Measurements from ENCODE around the gene SQSTM1. TPM values are rescaled to one million over a fixed set of nuclear protein-coding genes. Genes with fewer than 3 reads are reported as not detected.

SQSTM1 gene
- total RNA-seq, 1 experiment from 2014 or later: 78.5 TPM

DNA sequence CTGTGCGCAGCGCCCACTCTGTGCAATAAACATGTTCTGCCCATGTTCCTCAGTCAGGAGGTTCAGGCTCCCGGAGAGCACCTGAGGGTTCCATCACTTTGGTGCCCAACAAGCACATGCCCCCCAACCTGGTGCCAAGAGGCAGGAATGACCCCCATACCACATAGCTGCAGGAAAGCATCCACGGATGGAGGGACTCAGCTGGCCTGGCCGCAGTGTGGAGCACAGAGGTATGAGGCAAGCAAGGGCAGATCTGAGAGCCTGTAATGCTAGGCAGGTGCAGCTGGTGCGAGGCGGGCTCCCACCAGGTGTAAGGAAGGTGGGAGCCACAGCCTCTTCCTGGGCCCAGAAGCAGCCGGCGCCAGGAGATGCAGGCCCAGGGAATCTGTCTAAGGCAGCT, 42.2 kb downstream of the SQSTM1 start (continued):
- TF ChIP-seq, protein P1, sequence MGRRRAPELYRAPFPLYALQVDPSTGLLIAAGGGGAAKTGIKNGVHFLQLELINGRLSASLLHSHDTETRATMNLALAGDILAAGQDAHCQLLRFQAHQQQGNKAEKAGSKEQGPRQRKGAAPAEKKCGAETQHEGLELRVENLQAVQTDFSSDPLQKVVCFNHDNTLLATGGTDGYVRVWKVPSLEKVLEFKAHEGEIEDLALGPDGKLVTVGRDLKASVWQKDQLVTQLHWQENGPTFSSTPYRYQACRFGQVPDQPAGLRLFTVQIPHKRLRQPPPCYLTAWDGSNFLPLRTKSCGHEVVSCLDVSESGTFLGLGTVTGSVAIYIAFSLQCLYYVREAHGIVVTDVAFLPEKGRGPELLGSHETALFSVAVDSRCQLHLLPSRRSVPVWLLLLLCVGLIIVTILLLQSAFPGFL (CRISPR knock-in tag; IDR thresholded peaks at IDR 0.05; ENCODE audit: borderline replicate concordance): no peak
- TF ChIP-seq FOXJ3 (CRISPR knock-in tag; IDR thresholded peaks at IDR 0.05; ENCODE audit: borderline replicate concordance): no peak
- TF ChIP-seq JUN (CRISPR knock-in tag; IDR thresholded peaks at IDR 0.05): no peak

DNA sequence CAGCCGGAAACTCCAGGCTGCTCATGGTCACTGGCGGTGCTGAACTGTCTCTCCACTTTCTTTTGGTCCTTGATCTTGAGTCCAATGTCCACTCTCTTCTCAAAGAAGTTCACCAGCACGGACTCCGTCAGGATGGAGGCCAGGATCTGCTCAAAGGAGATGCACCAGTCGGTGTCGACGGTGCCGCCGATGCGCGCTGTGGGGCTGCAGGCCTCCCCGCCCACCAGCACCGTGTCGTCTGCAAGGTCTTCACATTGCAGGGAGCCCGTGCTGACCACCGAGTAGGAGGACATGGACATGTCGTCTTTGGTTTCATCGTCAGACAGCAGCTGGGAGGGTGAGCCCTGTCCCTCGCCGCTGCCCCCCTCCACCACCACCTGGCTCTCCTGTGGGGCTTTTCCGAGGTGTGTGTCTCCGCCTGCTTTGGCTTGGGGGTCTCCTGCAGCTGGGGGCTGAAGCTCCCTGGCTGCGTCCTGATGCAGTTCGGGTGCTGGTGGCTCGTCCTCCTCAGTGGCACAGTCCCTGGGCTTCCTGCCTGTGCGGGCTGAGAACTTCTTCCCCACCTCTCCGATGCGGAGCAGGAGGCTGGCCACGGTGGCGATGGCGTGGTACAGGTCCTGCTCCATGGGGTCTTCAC, 42.9 kb downstream of the SQSTM1 start:
- H3K27ac Mint-ChIP-seq: no peak overlapping the region
- peaks cover 13% of the 10 kb centered on the region for H3K4me1 Mint-ChIP-seq
- H3K27me3 Mint-ChIP-seq (ENCODE audit: low read depth): no peaks in the 10 kb centered on the region; the same call in 1 of the 2 replicates
- ATAC-seq: no peak
- peaks cover 7% of the 10 kb centered on the region for H3K9me3 Mint-ChIP-seq
- no peak for DNase-seq (ENCODE audit: low spot score)
- TF ChIP-seq, protein P2, sequence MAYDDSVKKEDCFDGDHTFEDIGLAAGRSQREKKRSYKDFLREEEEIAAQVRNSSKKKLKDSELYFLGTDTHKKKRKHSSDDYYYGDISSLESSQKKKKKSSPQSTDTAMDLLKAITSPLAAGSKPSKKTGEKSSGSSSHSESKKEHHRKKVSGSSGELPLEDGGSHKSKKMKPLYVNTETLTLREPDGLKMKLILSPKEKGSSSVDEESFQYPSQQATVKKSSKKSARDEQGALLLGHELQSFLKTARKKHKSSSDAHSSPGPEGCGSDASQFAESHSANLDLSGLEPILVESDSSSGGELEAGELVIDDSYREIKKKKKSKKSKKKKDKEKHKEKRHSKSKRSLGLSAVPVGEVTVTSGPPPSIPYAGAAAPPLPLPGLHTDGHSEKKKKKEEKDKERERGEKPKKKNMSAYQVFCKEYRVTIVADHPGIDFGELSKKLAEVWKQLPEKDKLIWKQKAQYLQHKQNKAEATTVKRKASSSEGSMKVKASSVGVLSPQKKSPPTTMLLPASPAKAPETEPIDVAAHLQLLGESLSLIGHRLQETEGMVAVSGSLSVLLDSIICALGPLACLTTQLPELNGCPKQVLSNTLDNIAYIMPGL (CRISPR knock-in tag; IDR thresholded peaks at IDR 0.05): no peak
- TF ChIP-seq ETV6 (CRISPR knock-in tag; IDR thresholded peaks at IDR 0.05) (no peak), ZNF232 (CRISPR knock-in tag; IDR thresholded peaks at IDR 0.05) (no peak), FOXK1 (CRISPR knock-in tag; IDR thresholded peaks at IDR 0.05) (no peak), ZNF396 (CRISPR knock-in tag; IDR thresholded peaks at IDR 0.05; ENCODE audit: borderline replicate concordance) (no peak), NFYB (CRISPR knock-in tag; conservative IDR thresholded peaks at IDR 0.05; ENCODE audit: low read depth) (no peak), NR3C1 (CRISPR knock-in tag; conservative IDR thresholded peaks at IDR 0.05; ENCODE audit: low read depth) (no peak), GTF2I (CRISPR knock-in tag; conservative IDR thresholded peaks at IDR 0.05) (no peak), ZNF219 (CRISPR knock-in tag; IDR thresholded peaks at IDR 0.05; ENCODE audit: borderline replicate concordance) (no peak)
- no peak overlapping the region for H3K4me3 Mint-ChIP-seq
- peaks cover 49% of the 10 kb centered on the region for H3K36me3 Mint-ChIP-seq
- POLR2A ChIA-PET: no interaction called here
- CTCF ChIA-PET: no interaction called here

DNA sequence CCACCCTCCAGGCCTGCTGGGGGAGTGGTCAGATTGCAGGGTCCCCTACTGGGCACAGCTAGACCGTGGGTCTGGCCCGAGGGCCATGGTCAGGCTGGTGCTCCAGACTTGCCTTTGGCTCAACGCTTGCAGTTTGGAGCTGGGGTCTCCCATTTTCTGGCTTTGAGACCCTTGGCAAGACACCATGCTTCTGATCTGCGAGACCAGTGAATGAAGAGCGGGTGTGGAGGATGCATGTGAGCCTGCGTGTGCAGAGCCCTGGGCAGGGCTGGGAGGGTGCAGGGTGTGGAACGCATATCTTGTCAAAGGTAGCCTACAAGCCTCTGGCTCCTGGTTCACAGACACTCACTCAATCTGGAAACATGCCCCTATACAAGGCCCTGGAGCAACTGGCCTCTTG, 44.0 kb downstream of the SQSTM1 start:
- H3K9me3 Mint-ChIP-seq: peaks cover 7% of the 10 kb centered on the region
- ATAC-seq (no peak), DNase-seq (ENCODE audit: low spot score) (no peak)
- ChIA-PET POLR2A (no interaction called here), CTCF (no interaction called here)
- peaks cover 49% of the 10 kb centered on the region for H3K36me3 Mint-ChIP-seq
- H3K4me3 Mint-ChIP-seq: no peak overlapping the region
- peaks cover 12% of the 10 kb centered on the region for H3K4me1 Mint-ChIP-seq
- no peak overlapping the region for H3K27ac Mint-ChIP-seq
- H3K27me3 Mint-ChIP-seq (ENCODE audit: low read depth): no peaks in the 10 kb centered on the region
- TF ChIP-seq KAT7 (CRISPR knock-in tag; IDR thresholded peaks at IDR 0.05; ENCODE audit: borderline replicate concordance) (no peak), PRRX2 (CRISPR knock-in tag; IDR thresholded peaks at IDR 0.05) (no peak), SP1 (CRISPR knock-in tag; conservative IDR thresholded peaks at IDR 0.05) (no peak), ZNF416 (CRISPR knock-in tag; IDR thresholded peaks at IDR 0.05) (no peak), ZNF232 (CRISPR knock-in tag; IDR thresholded peaks at IDR 0.05) (no peak), FOXK1 (CRISPR knock-in tag; IDR thresholded peaks at IDR 0.05) (no peak), JUN (CRISPR knock-in tag; IDR thresholded peaks at IDR 0.05) (no peak), NFATC4 (CRISPR knock-in tag; IDR thresholded peaks at IDR 0.05) (no peak), SOX15 (CRISPR knock-in tag; IDR thresholded peaks at IDR 0.05) (no peak), TEAD4 (CRISPR knock-in tag; IDR thresholded peaks at IDR 0.05) (no peak)
- TF ChIP-seq, protein P3, sequence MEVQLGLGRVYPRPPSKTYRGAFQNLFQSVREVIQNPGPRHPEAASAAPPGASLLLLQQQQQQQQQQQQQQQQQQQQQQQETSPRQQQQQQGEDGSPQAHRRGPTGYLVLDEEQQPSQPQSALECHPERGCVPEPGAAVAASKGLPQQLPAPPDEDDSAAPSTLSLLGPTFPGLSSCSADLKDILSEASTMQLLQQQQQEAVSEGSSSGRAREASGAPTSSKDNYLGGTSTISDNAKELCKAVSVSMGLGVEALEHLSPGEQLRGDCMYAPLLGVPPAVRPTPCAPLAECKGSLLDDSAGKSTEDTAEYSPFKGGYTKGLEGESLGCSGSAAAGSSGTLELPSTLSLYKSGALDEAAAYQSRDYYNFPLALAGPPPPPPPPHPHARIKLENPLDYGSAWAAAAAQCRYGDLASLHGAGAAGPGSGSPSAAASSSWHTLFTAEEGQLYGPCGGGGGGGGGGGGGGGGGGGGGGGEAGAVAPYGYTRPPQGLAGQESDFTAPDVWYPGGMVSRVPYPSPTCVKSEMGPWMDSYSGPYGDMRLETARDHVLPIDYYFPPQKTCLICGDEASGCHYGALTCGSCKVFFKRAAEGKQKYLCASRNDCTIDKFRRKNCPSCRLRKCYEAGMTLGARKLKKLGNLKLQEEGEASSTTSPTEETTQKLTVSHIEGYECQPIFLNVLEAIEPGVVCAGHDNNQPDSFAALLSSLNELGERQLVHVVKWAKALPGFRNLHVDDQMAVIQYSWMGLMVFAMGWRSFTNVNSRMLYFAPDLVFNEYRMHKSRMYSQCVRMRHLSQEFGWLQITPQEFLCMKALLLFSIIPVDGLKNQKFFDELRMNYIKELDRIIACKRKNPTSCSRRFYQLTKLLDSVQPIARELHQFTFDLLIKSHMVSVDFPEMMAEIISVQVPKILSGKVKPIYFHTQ (CRISPR knock-in tag; IDR thresholded peaks at IDR 0.05): no peak
- TF ChIP-seq, protein P1 (CRISPR knock-in tag; IDR thresholded peaks at IDR 0.05; ENCODE audit: borderline replicate concordance): no peak
- TF ChIP-seq, protein P4, sequence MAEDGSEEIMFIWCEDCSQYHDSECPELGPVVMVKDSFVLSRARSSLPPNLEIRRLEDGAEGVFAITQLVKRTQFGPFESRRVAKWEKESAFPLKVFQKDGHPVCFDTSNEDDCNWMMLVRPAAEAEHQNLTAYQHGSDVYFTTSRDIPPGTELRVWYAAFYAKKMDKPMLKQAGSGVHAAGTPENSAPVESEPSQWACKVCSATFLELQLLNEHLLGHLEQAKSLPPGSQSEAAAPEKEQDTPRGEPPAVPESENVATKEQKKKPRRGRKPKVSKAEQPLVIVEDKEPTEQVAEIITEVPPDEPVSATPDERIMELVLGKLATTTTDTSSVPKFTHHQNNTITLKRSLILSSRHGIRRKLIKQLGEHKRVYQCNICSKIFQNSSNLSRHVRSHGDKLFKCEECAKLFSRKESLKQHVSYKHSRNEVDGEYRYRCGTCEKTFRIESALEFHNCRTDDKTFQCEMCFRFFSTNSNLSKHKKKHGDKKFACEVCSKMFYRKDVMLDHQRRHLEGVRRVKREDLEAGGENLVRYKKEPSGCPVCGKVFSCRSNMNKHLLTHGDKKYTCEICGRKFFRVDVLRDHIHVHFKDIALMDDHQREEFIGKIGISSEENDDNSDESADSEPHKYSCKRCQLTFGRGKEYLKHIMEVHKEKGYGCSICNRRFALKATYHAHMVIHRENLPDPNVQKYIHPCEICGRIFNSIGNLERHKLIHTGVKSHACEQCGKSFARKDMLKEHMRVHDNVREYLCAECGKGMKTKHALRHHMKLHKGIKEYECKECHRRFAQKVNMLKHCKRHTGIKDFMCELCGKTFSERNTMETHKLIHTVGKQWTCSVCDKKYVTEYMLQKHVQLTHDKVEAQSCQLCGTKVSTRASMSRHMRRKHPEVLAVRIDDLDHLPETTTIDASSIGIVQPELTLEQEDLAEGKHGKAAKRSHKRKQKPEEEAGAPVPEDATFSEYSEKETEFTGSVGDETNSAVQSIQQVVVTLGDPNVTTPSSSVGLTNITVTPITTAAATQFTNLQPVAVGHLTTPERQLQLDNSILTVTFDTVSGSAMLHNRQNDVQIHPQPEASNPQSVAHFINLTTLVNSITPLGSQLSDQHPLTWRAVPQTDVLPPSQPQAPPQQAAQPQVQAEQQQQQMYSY (CRISPR knock-in tag; IDR thresholded peaks at IDR 0.05): no peak
- TF ChIP-seq, protein P5, sequence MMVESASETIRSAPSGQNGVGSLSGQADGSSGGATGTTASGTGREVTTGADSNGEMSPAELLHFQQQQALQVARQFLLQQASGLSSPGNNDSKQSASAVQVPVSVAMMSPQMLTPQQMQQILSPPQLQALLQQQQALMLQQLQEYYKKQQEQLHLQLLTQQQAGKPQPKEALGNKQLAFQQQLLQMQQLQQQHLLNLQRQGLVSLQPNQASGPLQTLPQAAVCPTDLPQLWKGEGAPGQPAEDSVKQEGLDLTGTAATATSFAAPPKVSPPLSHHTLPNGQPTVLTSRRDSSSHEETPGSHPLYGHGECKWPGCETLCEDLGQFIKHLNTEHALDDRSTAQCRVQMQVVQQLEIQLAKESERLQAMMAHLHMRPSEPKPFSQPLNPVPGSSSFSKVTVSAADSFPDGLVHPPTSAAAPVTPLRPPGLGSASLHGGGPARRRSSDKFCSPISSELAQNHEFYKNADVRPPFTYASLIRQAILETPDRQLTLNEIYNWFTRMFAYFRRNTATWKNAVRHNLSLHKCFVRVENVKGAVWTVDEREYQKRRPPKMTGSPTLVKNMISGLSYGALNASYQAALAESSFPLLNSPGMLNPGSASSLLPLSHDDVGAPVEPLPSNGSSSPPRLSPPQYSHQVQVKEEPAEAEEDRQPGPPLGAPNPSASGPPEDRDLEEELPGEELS (CRISPR knock-in tag; IDR thresholded peaks at IDR 0.05): no peak

Data from WTC11 (cell line).